ENCODE results near the gene MEX3A. TPM values are rescaled to one million over a fixed set of nuclear protein-coding genes. Genes with fewer than 3 reads are reported as not detected.

MEX3A gene
- total RNA-seq, 4 donors from 2014 or later, result 0.17 to 0.57 (median 0.27) TPM

- no peak for TF ChIP-seq CTCF (IDR thresholded peaks at IDR 0.05; ENCODE audit: low read depth)
Observed at GRCh38 chr1:156126630-156127534, 44.6 kb upstream of the MEX3A start.

GRCh38 chr1:156126043-156126629 is 43.9 kb upstream of the MEX3A start:
- TF ChIP-seq CTCF (IDR thresholded peaks at IDR 0.05; ENCODE audit: low read depth), result no peak

- no peak for TF ChIP-seq CTCF (IDR thresholded peaks at IDR 0.05; ENCODE audit: low read depth)
Observed at GRCh38 chr1:156124557-156125483, 42.6 kb upstream of the MEX3A start.

GRCh38 chr1:156123356-156124196 is 41.3 kb upstream of the MEX3A start:
- TF ChIP-seq CTCF (IDR thresholded peaks at IDR 0.05; ENCODE audit: low read depth), result no peak

GRCh38 chr1:156122519-156123355 is 40.5 kb upstream of the MEX3A start:
- no peak for TF ChIP-seq CTCF (IDR thresholded peaks at IDR 0.05; ENCODE audit: low read depth)

- TF ChIP-seq CTCF (IDR thresholded peaks at IDR 0.05; ENCODE audit: low read depth), result no peak
Observed at GRCh38 chr1:156122086-156122485, 39.8 kb upstream of the MEX3A start.

All from subcutaneous adipose tissue (tissue), 4 donors.